Midbrain (tissue), 1 donor: ENCODE results near the gene SIRT4.
"Not testable (repeated sequence)": the region's sequence is repeated elsewhere in the genome, so short reads cannot be mapped to it uniquely, and the experiment has no call there.

Experiments used
- DNase-seq: peaks from one replicate; lab custom pipeline; 2025; lab: John Stamatoyannopoulos, UW

The SIRT4 gene, protein sequence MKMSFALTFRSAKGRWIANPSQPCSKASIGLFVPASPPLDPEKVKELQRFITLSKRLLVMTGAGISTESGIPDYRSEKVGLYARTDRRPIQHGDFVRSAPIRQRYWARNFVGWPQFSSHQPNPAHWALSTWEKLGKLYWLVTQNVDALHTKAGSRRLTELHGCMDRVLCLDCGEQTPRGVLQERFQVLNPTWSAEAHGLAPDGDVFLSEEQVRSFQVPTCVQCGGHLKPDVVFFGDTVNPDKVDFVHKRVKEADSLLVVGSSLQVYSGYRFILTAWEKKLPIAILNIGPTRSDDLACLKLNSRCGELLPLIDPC

DNA sequence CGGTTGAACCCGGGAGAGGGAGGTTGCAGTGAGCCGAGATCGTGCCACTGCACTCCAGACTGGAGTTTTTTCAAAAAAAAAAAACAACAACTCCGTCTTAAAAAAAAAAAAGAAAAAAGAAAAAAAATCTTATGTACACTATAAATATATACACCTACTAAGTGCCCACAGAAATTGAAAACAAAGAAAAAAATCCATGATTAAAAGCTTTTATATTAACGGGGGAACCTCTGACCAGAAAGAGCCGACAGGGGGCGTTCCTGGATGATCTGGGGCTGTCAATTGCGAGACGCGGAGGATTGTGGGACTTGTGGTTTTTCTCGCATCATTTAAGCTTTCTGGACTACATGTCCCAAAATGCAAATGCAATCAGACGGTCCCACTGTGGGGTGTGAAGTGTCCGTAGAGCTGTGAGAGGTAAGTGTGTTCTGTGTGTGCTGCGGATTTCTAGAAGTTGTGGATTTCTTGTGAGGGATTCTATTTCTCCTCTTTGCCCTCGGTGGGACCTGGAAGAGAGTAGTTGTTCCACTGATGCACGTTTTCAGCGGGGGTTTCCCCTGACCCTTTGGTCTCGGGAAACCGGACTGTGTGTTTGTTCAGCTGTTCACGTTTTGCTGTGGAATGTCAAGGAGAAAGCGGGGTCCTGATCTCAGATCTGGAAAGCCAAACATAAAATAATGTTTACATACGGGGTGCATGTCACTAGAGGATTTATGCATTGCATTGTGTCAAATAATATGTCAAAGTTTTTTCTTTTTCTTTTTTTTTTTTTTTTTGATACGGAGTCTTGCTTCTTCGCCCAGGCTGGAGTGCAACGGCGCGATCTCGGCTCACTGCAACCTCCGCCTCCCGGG is at the start of gene SIRT4:
Gene SIRT4, plus strand, starts transcription at position 360 of the 854 bp plus-strand sequence. CDS start 1,241 bp downstream, outside the sequence.
- DNase-seq = peak; percentile 96

DNA sequence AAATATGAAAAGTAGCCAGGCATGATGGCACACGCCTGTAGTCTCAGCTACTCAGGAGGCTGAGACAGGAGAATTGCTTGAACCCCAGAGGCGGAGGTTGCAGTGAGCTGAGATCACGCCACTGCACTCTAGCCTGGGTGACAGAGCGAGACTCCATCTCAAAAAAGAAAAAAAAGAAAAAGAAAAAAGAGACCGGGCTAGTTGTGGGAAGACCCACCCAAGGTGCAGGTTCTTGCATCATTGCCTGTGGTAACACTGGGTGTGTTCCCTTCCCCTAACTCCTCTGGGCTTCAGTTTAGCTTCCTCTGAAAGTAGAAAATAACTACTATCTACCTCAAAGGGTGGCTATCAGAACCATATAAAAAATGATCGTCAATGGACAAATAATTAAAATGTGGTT is 48.8 kb upstream of the SIRT4 start:
- not testable (repeated sequence) for DNase-seq

DNA sequence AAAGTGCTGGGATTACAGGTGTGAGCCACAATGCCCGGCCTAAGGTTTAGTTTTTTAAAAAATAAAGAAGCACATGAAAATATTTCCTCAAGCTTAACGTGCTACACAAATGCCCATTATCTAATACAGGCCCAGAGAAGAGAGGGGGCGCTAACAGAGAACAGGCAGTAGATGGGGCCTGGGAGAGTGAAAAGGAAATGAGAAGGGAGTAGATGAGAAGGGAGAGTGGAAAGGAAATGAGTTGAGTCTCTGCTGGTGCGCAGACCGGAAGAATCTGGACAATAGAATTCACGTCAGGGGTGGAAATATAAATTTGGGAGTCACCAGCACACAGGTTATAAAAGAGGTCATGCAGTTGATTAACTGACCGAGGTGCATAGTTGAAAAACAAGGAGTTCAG is 47.3 kb upstream of the SIRT4 start:
- DNase-seq = no peak

DNA sequence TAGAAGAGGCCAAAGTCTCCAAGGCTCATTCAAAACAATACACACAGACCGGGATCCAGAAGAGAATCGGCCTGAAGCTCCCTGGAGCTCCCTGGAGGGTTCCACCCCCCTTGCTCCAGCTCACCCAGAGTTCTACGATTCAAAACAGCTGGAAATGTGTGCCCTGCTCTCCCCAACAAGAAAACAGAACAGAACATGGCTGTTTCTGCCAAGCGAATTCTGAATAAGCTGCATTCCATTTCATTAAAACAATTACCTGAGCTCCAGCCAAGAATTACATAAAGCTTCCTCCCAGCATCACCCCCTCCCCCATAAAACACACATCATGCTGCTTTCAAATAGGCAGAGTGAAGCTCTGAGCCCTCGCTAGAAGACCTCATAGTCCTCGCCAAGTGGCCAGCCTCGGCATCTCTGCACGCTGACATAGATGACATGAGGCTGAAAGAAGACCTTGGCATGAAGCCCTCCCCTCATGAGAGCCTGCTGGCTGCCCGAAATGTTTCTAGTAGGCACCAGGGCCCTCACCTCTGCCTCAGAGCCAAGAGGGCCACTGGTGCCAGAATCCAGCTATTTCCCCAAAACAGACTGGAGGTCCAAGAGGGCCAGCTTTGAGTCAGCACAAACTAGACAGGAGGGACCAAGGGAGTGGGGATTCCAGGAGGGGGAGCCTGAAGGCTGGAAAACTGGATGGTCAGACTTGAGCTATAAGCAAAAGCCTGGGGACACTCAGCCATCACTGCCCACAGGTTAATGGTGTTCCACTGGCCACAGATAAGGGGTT is 44.9 kb upstream of the SIRT4 start:
- DNase-seq = peak; percentile 46

DNA sequence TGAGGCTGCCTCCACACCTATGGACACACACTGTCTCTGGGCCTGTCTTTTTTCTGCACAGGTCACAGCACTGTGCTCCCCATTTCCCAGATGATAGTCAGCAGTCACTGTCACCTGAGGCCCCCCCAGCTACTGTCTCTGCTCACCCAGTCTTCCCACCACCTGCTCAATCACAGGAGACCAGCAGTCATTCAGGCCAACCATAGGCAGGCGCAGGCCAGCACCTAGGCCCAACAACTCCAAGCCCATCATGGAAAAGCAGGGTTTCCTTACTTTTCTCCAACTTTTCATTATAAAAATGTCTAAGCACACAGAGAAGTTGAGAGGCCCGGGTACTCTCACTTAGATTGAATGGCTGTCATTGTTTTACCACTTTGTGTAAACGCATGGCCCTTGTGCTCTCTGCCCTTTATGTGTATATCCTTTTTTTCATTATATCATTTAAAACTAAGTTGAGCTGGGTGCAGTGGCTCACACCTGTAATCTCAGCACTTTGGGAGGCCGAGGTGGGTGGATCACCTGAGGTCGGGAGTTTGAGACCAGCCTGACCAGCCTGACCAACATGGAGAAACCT is 43.7 kb upstream of the SIRT4 start:
- DNase-seq = no peak

DNA sequence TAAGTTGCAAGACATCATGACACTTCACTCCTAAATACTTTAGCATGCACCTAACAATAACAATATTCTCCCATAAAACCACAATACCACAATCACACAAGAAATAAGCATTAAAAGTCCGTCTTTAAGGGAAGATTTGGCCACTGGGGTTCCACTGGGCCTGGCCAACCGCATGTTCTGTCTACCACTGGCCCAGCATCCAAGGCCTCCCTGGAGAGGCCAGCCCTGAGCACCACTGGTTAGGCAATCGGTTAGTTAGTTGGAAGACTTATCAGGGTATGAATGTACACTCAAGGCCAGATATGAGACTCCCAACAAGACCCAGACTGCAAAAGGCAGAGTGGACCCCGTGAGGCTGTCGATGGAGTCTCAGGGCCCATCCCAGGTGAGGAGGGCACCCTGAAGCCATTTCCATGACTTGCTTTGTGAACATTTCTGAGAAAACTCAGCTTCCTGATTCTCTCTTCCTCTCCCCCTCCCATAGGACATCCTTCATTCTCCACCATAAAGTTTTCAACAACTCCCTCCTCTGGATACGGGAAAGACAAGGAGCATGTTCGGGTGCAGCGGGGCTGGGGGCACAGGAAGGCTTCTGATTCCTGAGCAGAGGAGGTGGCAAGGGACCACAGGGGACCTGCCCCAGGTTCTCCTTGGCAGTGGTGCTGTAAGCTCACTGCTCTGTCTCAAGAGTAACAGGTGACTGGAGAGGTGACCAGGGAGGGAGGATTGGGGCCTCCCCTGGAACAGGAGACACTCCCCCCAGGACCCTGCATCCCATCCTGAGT is 42.5 kb upstream of the SIRT4 start:
- no peak for DNase-seq

DNA sequence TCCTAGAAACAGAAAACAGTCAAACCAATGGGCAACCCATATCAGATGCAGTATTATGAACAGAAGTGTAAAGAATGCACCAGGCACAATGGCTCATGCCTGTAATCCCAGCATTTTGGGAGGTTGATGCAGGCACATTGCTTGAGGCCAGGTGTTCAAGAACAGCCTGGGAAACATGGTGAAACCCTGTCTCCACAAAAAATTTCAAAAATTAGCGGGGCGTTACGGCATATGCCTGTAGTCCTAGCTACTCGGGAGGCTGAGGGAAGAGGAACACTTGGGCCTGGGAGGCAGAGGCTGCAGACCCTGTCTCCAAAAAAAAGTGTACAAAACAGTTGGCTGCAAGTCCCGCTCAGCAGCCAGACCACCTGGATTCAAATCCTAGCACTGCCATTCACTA is 41.5 kb upstream of the SIRT4 start:
- no peak for DNase-seq

DNA sequence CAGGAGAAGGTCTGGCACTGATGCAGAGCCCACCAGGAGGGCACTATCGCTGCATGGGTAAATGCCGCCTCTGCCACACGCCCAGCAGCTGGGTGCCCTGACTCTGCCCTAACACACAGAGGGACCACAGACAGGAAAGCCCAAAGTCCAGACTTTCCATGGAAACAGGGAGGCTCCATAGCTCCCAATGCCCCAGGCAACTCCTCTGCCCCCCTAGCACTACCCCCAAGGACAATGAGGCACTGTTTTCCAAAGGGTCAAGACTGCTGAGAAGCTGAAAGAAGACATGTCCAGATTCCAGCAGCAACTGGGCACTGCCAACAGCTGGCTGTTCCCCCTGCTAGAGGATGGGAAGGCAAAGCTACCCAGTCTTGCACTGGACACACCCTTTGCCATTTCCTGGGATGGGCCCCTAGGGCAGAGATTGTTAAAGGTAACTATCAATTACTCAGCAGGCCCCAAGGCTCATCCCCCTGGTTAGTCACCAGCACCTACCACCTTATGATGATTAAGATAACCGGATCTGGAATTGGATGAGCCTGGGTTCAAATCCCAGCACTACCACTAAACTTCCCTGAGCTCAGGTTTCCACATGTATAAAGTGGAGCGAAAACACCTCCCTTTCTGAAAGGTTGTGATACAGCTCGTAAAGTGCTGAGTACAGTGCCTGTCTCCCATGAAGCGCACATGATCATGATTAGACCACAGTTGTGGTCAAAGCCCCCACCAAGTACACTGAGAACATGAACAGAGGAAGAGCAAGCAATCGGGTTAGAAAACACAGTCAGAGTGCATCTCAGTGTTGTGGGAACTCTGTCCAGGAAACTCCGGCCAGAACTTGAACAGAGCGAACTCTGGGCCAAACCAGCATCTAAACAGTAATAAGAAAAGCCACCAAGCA is 39.9 kb upstream of the SIRT4 start:
- DNase-seq = peak; percentile 42

DNA sequence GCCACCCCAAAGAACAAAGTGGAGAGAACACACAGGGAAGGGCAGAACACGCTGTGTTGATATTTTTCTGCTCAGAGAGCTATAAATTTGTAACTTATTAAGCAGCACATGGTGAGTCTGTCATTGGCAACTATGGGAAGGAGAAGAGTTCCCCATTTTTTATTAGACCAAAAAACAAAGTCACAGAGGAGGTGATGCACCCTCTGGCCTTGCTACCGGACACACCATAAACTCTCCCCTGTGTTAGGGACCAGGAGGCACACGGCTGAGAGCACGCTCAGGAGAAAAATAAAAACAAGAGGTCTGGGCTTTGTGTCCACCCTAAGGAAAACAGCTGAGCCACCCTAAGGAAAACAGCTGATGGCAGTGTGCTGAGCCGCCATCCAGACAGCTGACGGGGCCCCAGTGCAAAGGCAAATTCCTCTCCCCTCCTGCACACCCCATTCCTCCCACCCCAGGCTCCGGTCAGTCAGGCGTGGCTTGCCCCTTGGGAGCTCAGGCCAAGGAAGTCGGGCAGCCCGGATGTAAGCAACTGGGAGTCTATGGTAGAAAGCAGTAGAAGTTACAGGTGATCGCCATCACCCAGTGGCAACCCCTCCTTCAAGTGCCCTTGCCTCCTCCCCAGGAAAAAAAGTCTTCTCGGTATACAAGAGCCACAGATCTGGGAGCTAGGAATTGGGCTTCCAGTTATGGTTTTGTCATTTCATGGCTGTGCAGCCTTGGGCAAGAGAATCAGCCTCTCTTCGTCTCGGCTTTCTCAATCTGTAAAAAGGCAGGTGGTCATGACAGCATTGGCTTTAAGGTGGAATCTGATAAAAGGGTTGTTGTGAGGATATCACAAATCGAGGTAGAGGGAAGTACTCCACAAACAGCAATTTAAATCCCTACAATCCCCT is 39.0 kb upstream of the SIRT4 start:
- no peak for DNase-seq

DNA sequence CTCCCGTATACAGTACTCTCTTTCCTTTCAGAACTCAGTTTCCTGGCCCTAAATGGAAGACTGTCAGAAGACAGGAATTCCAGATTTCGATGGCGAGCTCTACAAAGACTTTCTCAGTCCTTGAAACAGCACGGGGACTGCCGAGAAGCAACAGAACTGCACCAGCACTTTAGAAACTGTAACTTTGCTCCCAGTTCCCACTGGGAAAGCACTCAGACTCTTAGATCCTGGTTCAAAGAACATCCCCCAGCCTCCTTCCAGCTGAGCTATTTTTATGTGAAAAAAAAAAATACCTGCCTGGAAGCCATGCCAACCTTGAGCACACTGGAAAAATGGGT is 38.4 kb upstream of the SIRT4 start:
- DNase-seq = peak; percentile 24

DNA sequence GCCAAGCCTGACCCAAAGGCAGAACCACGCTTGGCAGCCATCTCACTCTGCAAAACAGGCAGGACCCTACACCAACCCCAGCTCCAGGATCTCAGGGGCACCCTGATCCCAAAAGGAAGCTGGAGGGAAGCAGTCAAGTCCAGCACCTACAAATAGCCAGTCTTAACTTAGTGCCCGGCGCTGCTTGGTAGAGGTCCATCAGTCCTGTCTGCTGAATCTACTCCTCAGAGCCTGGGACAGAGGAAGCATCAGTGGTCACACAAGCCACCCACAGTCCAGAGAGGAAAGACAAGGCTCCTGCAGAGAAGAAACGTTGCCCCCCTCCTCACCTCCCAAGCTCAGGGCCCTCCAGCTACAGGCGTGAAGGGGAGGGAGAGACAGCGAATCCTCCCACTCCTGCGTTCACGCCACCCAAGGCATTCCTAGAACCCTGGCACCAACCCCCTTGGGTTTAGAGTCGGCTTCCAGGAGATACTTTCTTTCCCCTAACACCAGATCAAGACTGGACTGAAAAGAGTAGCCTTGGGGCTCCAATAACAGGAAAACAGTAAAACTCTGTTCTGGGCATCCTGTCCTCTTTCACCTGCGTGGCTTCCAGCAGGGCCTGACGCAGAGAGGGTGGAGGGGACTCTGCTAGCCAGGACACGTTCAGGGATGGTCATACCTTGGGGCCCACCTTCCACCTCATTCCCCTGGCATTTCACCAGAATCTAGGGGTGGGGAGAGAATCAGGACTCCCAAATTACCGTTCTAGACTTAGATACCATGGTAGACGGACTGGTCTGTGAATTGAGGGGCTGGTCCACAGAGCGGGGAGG is 37.8 kb upstream of the SIRT4 start:
- no peak for DNase-seq

DNA sequence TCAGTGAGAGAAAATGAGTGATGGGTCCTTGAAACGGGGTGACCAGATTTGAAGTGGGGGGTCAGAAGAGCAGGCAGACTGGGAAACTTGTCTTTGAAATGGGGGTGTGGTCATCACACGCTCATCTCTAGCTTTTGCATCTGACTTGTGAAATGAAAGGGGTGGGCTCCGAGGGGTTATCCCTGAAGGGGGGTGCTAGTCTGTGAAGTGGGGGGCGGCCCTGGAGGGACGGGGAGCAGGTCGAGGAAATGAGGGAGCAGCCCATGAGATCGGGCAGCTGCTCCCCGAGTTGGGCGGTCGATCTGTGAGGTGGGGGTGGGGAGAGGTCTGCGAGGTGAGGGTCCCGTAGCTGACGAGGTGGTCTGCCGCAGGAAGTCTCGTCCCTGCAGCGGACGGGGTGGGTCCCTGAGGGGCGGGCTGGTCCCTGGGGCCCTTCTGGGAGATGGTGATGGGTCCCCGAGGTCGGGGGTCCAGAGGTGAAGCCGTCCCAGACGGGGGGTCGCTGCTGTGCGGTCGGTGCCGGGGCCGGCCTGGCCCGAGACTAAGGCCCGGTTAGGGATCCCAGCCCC is 37.1 kb upstream of the SIRT4 start:
- no peak for DNase-seq

DNA sequence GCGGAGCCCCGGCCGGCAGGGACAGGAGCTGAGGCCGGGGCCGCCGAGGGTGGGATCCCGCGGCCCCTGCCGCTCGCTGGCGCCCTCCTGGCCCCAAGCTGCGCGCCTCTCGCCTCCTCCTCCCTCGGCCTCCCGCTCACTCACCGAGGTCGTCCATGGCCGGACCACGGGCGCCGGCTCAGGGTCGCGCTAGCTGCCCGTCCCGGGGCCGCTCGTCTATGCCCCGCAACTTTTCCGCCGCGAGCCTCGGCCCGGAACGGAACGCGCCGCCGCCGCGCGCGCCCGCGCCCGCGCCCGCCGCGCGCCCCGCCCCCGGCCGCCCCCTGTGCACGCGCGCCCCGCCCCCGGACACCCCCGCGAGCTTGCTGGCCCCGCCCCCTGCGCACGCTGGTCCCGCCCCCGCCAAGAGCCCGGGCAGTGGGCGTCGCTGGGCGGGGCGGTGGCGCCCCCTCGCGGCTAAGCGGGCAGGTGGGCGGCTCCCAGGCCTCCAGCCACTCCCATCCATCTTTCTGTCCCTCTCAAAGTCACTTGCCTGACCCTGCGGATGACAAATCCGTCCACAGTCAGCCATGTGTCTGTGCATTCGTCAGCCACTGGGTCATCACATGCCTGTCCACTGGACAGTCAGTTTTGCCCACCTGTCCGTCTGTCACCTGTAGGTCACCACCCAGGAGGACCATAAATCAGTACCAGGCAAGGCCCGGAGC is 36.5 kb upstream of the SIRT4 start, which contains the start of gene PXN:
Gene PXN, minus strand, starts transcription at position 258 of the 707 bp plus-strand sequence. Its CDS starts 101 bp downstream, at position 157.
- DNase-seq = peak; percentile 89

DNA sequence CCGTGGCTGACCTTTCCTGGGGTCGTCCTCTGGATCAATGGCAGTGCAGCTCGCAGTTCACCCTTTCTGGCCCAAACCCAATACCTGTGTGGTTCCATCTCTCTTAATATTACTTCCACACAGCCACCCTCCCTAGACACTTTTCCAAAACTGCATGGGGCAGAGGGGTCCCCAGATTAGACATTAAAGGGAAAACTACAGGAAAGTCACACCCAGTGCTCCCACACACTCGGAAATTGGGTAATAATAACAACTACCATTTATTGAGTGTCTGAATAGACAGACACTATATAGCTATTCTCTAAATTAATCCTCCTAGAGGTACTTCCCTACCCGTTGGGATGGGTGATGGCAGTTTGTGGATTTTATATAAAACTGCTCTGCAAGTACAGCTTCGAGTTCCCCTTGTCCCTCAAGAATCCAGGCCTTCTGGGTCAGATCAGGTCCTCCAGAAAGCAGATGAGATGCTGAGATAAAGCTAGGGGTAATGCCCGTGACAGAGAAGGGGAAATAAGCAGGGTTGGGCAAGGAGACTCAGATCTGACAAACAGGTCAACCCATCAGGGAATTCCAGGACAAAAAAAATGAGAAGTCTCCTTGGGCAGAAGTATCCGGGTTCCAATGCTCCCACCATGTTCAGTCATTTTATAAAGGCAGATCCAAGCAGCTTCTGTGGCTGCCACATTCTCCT is 35.8 kb upstream of the SIRT4 start:
- DNase-seq = no peak

DNA sequence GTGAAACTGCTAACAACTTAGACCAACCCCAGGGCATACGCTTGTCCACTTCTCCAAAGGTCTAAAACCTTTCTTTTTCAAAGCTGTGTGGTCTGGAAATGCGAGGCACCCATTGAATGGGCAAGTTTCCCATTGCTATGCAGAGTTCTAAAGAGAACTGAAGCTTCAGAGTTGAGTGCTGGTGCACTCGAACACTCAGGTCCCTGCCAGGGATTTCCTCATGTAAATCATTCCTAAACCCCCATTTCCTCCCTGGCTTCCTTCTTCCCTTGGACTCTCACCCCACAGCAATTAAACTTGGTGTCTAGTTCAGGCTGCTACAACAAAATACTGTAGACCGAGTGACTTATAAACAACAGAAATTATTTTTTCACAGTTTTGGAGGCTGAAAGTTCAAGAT is 34.4 kb upstream of the SIRT4 start:
- no peak for DNase-seq

DNA sequence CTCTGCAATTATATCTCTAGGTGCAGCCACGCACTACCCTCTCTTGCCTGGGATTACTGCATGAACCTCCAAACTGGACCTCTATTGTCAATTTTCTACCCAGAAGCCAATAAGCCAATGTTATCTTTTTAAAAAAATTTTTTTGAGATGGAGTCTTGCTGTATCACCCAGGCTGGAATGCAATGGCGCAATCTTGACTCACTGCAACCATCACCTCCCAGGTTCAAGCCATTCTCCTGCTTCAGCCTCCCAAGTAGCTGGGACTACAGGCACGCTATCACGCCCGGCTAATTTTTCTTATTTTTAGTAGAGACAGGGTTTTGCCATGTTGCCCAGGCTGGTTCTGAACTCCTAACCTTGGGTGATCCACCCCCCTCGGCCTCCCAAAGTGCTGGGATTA is 25.4 kb upstream of the SIRT4 start:
- no peak for DNase-seq
